ENCODE measurements around the gene MSI2.

The MSI2 gene

DNA sequence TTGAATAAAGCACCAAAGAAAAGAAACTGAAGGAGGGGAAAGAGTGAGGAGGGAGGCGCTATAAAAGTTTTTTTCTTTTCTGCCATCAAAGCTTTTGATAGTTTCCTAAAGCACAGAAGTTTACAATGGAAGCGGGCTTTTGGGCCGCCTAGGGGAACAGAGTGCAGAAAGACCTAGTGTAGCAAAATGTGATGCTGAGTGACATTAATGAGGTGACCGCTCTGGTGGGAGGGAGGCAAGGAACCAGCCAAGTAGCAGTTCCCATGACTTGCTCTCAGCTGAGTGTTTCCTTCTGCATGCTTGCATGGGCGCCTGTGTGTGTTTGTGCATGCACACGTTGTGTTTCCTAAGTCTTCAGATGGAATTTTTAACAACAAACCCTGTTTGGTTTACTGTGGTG is 15.5 kb downstream of the MSI2 start:
- DNase-seq: no peak

DNA sequence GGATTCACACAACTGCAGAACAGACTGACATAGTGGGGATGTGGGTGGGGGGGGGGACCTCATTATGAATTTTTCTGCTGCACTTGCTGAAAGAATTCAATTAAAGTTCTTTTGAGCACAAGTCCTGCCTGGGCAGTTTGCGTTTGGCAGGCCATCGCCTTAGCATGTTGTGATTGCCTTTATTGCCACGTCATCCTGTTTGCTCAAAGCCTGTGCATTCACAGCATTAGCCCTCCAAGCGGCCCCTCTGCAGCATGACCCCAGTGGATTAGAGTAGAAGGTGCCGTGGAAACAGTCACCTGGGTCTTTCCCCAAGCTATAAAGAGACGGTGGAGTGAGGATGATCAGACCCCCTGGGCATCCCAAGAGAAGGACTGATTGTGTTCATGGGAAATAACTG is 17.2 kb downstream of the MSI2 start:
- DNase-seq: no peak

DNA sequence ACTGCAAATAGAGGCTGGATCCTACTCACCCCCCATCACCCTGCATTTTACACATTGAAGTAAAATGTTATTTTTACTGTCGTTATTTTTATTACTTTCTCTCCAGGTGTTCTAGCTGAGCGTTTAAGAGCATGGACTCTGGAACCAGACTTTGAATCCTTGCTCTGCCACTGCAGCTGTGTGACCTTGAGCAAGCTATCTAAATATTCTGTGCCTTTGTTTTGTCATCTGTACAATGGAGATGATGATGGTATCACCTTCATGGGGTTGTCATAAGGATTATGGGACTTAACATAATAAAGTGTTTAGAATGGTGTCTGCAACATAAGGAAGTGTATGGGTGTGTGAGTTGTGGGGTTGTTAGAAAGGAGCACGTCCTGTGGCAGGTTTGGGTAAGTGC is 17.8 kb downstream of the MSI2 start:
- no peak for DNase-seq

DNA sequence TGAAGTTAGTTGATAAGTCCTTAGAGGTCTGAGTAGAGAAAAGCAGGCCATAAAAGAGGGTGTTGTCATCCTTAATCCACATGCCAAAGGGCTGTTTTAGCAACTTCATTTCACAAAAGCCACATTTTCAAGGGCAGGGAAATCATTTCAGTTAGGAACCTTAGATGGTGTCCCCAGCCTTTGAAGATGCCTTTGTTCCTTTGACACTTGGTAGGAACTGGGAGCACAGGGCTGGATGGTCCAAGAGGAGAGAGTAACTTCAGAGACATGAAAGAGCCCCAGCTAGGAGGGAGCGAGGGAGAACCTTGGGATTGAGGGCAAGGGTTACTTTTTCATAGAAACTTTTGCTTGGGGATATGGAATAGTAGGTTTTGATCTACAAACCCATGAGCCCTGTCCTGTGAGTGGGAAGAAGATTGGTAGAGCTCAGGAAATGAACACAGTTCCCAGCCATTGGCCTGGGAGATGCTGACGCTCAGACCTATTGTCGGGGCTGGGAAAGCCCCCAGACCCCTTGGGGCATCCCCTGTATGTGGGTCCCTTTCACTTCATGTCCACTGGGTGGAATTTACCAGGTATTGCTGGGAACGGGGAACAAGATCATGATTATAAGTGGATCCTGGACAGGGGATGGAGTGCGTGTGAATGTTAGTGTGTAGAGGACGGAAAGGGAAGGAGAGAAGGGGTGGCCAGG is 18.9 kb downstream of the MSI2 start:
- no peak for DNase-seq

DNA sequence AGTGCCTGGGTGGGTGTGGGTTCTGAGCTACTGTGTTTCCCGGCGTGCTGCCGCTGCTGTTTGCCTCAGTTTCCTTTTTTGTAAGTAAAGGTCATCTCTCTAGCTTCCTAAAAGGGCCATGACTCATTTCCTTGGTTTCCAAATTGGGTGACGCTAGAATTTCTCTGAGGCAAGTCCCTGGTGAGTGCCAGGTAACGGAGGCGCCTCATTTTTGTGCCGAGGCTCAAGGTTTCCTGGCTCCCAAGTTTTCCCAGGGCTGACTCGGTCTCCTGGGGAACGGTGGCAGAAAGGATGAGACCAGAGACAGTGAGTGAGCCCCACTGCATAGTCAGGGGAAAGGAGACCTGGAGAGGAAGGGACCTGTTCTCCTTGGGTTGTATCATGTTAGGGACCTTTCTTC is 20.3 kb downstream of the MSI2 start:
- no peak for DNase-seq

DNA sequence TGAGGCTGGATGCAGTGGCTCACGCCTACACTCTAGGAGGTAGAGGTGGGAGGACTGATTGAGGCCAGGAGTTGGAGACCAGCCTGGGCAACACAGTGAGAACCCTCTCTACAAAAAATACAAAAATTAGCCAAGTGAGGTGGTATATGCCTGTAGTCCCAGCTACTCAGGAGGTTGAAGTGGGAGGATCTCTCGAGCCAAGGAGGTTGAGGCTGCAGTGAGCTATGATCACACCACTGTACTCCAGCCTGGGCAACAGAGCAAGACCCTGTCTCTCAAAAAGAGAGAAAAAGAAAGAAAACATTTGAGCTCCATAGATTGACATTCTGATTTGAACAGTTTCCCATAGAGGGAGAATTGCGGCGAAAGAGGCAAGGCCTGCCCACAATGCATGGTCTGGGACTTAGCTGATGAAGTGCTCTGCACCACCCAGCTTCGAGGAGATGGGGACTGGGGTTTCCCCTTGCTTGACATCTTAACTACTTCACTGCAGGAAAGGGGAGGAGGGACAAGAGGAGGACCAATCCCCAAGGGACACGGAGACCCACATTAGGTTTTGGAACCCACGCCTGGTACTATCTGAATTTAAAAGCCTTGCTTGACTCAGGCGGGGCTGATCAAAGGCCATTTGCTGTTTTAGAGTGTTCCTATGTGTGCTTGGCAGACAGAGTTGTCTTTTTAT is 21.7 kb downstream of the MSI2 start:
- no peak for DNase-seq

DNA sequence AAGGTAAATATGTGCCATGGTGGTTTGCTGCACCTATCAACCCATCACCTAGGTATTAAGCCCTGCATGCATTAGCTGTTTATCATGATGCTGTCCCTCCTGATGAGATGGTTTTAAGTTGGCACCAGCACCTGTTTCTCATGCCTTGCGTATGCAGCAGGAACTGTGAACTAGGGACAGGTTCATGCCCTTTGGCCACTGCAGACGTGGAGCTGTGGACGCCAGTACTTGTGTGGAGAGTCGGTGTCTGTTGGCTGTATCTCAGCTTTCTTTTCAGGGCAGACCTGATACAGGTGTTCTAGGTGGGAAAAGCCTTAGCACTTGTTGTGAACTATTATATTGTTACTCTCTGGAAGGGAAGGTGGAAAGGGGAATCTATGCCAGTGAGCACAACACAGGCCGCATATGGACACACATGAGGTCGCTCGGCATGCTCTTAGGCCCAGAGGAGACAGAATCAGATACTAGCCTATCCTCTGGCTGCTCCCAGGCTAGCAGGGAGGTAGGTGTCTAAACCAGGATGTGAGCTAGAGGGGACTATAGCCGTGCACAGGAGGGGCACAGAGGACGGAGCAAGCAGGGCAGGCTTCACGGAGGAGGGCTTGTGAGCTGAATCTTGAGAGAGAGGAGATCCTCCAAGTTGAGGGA is 22.5 kb downstream of the MSI2 start:
- no peak for DNase-seq

DNA sequence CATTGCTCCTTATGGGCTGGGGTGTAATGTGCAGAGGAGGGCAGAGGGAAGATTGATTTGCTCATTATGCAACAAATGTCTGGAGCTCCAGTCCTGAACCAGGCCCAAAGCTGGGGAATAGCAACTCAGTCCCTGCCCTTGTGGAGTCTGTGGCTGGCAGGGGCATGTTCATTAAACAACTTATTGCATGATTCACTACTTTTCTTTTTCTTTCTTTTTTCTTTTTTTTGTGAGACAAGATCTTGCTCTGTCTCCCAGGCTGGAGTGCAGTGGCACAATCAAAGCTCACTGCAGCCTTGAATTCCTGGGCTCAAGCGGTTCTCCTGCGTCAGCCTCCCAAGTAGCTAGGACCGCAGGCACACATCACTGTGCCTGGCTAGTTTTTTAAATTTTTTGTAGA is 23.1 kb downstream of the MSI2 start:
- DNase-seq: no peak

DNA sequence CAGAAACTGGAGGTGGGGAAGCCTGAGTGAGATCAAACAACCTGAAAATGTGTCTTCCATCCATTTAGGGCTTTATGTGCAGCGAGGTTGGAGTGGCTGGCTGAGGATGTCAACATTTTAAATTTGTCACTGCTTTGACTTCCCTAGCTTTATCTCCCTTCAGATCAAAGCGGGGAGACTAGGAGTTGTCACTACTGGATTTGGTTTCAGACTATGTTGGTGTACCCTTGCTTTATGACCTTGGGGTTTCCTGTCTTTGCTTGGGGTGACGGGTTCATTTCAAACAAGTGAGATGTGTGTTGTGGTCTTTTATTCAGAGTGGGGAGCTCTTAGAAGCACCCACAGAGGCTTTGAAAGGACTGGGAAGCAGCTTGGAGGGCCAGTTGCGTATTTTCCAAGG is 25.6 kb downstream of the MSI2 start:
- DNase-seq: no peak

DNA sequence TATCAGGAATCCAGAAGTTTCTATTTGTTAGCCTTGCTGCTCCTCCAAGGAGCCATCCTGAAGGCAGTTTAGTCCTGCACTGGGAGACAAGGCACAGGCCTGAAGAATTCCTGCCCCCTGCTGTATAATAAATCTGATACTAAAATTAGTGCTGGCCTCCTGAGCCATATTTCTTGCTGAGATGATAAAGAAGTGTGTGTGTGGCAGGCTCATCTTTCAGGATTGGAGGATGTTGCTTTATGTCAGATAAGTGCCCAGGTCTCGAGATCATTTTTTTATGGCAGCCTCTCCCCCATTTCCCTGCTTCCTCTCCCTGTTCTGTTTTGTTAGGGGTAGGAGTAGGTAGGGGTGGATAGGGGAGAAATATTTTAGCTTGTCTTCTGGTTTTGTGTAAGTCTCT is 26.0 kb downstream of the MSI2 start:
- no peak for DNase-seq

DNA sequence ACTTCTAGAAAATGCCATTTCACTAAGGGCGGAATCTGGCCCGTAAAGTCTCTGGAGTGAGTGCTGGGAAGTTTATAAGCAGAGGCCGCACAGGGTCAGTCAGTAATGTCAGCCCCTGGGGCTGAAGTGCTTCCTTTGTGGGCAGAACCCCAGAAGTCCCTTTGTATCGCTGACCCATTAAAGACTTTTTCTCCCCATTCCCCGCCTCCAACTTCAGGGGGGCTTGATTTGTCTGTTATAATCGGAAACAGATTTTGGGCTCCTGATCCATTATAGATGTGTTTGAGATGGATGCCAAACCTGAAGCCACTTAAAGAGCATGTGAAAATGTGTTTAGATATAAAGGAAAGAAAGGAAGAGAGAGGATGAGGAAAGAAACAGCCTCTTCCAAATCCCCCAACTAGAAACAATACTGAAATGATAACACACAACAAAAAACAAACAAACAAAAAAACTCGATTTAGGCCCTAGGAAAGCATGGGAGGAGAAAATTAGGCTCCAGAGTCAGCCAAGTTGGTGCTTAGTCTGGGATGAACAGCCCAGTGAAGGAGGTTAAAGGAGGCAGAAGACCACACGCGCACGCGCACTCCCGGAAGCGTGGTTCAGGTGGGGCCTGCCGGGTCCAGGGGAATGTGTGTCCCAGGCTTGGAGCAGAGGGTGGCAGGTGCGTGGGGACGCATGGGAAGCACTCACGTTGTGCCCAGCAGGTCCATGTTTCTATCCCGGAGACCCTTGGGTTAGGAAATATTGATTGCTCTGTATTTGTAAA is 27.1 kb downstream of the MSI2 start:
- no peak for DNase-seq

DNA sequence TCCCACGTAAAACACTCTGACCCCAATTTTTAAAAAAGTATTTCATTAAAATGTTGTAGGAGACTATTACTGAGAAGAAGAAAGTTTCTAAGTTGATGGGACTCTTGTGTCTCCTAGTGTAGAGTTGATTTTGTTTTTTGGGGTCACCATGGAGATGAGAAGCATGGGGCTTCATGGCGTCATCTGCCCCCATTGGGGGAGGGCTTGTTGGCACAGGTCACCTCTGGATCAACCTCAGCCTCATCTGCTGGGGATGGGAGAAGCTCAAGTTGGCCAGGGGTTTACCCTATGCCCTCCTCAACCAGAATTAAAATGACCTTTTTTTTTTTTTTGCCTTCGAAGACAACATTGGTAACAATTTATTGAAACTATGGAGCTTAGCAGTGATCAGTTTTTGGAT is 28.3 kb downstream of the MSI2 start:
- no peak for DNase-seq

DNA sequence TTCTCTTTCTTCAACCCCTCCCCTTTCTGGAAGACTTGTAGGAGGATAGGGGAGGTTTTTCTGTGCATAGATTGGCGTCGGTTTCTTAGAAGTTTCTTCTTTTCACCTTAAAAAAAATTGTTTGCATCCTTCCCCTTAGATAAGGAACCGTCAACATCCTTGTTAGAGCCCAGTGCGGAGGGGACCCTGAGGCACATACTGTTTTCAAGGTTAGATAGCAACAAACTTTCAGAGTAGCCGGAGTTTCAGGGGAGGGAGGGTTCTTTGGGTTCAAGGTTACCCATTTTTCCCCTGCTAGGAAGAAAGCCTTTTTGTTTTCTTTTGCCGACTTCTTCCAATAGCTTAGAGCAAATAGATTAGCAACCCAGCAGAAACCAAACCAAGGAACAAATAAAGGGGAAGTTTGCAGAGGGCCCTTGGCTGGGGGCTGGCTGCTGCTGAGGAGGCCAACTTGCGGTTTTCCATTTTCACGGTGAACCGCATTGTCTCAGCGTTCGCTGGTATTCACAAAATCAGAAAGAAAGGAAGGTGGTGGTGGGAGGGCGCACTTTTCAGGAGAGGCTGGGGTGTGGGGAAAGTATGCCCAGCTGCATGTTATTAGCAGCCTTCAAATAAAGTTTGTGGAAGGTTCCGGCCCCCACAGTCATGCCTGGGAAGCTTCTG is 28.8 kb downstream of the MSI2 start:
- DNase-seq: no peak

DNA sequence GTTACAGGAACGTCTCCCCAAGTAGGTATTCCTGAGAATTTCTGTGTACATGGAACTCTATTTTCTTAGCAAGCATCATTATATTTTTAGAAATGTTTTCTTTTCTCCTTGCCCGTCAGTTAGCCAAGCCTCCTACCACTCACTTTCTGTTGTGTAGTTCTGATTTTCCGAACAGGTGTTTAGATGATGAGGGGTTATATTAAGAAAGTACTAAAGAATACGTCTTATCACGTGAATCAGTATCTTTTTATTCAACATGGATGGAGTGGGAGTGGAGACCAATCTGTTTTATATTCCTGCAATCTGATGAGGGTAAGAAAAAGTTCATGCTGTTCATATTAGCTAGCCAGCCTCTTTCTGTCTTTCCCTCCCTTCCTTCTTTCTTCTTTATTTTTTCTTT is 29.4 kb downstream of the MSI2 start:
- no peak for DNase-seq

DNA sequence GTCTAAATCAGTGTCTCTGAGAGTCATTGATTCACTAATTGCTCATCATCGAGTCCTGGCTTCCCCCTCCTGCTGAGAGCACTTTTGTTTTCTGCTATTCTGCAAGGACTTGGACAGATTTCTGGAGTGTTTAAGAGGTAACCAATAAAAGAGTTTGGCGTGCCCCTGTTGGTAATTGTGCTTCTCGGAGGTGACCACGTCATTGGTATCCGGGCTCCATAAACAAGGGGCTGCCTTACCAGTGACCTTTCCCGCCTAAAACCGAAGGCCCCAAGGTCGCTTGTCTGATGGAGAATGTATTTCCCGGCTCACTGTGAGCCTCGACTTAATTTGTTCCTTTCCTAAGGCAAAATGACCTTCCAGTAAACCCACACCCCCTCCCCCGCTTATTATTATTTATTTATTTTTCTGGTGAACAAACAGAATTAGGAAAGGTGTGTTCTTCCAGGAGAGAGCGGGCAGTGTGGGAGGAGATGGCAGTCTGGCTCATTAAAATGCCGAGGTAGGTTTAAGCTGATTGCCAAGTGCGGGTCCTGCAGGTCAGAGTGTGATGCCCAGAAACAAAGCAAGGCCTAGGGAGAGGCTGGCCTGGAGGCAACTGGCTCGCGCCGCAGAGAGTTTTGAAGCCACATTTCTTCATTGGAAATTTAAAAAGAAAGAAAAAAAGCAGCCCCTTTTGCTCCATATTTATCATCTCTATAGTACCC is 30.2 kb downstream of the MSI2 start:
- no peak for DNase-seq

DNA sequence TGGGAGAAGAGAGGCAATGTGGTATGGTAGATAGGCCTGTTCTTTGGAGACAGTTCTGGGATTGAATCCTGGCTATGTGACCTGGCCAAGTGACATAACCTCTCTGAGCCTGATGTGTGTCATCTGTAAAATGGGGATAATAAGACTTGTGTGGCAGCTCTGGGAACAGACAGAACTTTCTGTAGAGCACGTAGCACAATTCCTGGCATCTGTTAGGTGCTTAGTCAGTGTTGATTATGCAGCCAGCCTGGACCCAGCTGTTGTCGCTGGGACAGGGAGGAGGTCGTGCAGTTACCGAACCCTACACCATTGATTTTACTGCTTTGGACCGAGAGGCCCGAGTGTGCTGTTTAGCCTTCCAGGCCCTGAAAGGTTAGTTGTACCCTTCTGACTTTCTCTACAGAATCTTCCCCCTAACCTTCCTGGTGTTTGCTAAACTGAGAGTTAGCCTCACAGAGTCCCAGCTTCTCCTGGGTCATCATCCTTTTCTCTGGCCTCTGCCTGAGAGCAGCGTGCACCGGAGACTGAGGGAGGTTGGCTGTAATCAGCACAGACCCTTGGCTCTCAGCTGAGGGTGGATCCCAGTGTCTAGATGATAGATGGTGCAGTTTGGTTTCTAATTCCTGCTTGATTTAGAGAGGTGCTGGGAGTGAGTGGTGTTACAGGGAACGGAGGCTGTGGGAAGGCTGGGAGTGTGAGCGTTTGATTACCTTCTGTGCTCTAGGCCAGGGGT is 31.9 kb downstream of the MSI2 start:
- no peak for DNase-seq

DNA sequence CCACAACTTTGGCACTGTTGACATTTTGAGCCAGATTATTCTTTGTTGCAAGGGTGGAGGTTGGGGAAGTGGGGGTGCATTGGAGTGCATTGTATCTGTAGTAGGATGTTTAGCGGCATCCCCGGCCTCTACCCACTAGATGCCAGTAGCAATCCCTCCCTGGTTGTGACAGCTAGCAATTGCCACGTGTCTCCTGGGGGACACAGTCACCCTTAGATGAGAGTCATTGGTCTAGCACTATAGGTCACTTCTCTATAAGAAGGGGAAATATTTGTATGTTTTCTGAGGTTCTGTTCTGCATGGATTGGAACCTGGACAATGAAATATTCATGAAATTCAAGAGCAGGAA is 32.4 kb downstream of the MSI2 start:
- DNase-seq: no peak

DNA sequence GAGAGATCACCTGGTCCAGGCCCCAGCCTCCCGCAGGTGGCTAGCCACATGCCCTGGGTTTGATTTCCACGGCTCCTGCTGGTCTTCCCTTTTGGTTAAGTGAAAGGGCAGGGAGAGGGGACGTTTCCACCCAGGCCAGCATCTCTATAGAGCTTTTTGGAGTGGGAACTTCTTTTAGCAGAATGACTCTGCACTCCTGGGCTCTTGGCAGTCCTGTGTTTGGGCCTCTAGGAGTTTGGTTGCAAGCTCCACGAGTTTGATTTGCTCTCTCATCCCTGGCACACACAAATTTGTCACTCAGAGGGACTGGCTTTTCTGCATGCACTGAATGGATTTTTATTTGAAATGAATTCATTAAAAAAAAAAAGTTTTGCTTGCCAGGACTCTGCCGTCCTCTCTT is 32.8 kb downstream of the MSI2 start:
- DNase-seq: no peak

DNA sequence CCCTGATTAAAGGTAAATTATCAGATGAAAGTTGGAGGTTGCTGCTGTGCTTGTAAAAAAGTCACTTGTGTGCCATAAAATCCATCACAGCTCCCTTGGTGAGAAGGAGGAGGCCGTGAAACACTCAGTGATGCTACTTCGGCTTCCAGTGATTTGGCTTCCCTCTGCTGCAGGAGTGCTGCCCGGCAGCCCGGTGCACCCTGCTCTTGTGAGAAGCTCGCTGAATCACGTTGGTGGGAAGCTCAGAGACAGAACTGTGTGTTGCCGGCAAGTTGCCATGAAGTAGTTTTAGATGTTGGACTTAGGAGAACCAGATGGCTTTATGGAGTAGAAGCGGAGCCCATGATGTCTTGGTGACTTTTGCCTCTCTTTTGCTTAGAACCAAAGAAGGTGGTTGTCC is 33.3 kb downstream of the MSI2 start:
- DNase-seq: no peak

DNA sequence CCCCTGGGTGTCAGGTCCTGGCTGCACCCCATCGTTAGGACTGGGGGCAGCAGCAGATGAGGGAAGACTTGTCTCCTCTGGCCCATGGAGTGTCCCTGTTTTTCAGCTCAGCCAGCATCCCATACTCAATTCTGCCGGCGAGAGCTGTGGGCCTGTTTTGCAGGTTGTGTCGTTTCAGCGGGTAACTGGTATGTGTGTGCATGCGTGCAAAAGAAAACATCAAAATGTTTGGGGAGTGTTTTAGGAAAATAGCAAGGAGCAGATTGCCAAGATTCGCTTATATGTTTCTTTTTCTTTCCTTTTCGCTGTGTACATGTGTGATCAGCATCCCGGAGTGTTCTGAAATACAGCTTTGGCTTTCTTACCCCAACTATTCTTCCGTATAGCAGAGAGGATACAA is 34.7 kb downstream of the MSI2 start:
- DNase-seq: no peak

DNA sequence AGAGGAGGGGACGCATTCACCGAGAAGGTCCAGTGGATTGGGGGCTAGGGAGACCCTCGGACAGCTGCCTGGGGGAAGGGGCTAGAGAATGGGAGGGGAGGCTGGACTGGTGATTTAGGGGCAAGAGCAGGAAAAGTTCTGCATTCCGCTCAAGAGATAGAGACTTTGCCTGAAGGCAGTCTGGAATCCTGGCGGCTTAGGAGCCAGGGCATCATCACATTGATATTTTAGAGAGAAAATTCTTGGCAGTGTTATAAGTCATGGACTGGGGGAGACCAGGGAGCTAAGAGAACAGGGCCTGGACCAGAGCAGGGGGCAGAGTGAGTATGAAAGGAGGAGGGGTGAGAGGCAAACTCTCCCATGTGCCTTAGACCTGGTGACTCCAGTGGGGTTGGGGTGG is 35.8 kb downstream of the MSI2 start:
- no peak for DNase-seq

DNA sequence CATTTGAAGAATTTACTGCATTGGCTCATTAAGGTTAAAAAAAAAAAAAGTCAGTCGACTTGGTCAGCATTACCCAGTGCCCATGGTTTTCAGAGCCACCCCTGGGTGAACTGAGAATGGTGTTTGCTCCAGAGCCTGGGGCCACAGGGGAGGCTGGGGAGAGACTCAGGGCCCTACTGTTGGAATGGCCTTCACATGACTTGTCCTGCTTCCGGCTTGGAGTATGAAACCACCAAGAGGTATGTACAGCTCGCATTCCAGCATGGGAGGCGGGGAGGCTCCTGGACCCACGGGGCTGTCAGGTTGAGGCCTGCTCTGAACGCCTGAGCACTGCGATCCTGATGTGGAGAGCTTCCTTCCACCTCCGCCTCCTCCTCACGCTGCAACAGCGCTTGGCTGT is 36.8 kb downstream of the MSI2 start:
- no peak for DNase-seq

Data from DMS53 (cell line).